COLO829 (cell line): ENCODE data around the gene ILDR1.
"Not testable (repeated sequence)": the region's sequence is repeated elsewhere in the genome, so short reads cannot be mapped to it uniquely, and the experiment has no call there.

Experiments used
- DNase-seq: peaks from one replicate; pipeline ENCODE4 v3.0.0; 2012; ENCODE audit warnings: low spot score

Gene ILDR1

DNA sequence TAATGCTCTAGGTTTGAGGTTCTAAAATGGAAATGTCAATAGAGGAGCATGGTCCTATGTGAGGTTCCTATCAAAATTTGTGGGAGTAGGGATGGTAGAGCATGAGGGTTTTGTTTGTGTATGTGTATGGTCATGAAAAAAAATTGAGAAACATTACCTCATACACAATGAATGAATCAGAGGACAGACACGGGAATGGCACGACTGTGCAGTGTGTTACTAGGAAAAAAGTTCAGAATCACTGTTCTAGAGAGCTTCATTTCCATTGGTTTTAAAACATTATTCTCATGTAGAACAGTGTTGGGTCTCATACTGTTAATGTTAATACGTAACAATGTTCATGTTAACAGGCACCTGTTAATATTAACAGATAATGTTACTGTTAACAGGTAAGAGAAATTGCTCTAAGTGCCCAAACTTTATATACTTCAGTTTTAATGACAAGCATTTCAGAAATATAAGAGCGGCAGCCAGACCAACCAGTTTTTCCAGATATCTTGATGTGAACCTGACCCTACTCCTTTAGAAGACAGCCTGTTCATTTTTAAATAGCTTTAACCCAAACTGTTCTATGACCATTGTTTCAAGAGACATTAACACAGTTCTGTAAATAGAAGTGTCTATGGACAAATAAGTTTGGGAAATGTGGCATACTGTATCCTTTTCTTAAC lies 79.8 kb downstream of the ILDR1 start:
- DNase-seq: no peak

DNA sequence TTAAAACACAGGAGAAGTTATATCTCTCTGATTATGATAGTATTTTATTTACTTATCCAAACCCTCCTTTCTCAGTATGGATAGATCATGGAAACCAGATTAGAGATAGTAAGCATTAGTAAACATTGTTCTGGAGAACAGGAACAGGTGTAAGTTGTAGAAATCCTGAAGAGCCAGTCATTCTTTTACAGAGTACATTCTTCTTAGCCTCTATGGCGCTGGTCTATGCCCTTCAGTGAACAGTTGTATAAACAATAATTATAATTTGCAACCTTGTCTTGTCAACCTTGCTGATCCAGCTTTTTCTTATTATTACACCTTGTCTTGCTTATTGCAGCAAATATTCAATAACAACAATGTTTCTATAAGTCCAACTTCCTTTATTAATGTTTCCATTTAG lies 80.5 kb downstream of the ILDR1 start:
- no peak for DNase-seq

- not testable (repeated sequence) for DNase-seq
These were observed 83.7 kb downstream of the ILDR1 start for GRCh38 chr3:121938141-121938855.
